K562 (cell line): ENCODE measurements around the gene CBL. TPM values are rescaled to one million over a fixed set of nuclear protein-coding genes. Genes with fewer than 3 reads are reported as not detected.

Experiments used
- ATAC-seq: fragments of 200-7000 bp; cut with Tn5 transposase; 3 replicates; pipeline ENCODE4 v1.9.1; 2020; ENCODE audit warnings: moderate library complexity
- BruUV-seq: library from RNA; stranded (reverse); fragments of 400-500 nt; replicated peaks from 2 replicates; lab custom pipeline; 2021; lab: Mats Ljungman, UMichigan
- CTCF ChIA-PET: fragments of 300-600 bp; formaldehyde crosslinking; extraction: SDS; loops from one replicate; lab custom pipeline; 2021; ENCODE audit warnings: low intra/inter-chr PET ratio; lab: Yijun Ruan, JAX
- POLR2A ChIA-PET: fragments of 300-600, 350-650 bp; sonication (Branson Sonifier 250); formaldehyde crosslinking; extraction: SDS; loops from one replicate; lab custom pipeline; 2021; ENCODE audit warnings: antibody characterized with exemption, inconsistent platforms; lab: Yijun Ruan, JAX
- DNase-seq, 4 experiments: peaks; one replicate each; pipeline versions ENCODE4 v3.0.0 to v3.0.0-alpha.2; 2011 to 2018; ENCODE audit warnings: low spot score in 3 of 4, mixed read lengths in 3 of 4; ENCODE audit errors: extremely low read depth in 1 of 4
- FAIRE-seq: peaks from 2 replicates; lab custom pipeline; 2011; peaks lifted over from hg19 to GRCh38; lab: Jason Lieb, UNC
- H2AFZ ChIP-seq: 2 replicates; pipeline ENCODE4 v1.6.0; 2011; ENCODE audit warnings: low read depth, low read length, control low read depth, inconsistent platforms
- H3K27ac ChIP-seq: fragments of 200-600 bp; 3 replicates; pipeline ENCODE4 v1.8.0; 2011; ENCODE audit warnings: low read depth, mild to moderate bottlenecking, control low read depth, inconsistent platforms, low read length, moderate library complexity, mixed read lengths; ENCODE audit errors: extremely low read depth
- H3K27me3 ChIP-seq, 2 experiments: fragments of 300-600 bp in 1 of 2; 2 replicates in 1 of 2; 3 replicates in 1 of 2; pipeline versions ENCODE4 v1.6.0 to v1.8.0; 2011; ENCODE audit warnings: inconsistent platforms in 2 of 2, low read length in 2 of 2, mild to moderate bottlenecking in 1 of 2, mixed read lengths in 1 of 2, moderate library complexity in 1 of 2; ENCODE audit not compliant: control insufficient read depth in 2 of 2, insufficient read depth in 2 of 2
- H3K36me3 ChIP-seq: fragments of 300-600 bp; 3 replicates; pipeline ENCODE4 v1.8.0; 2011; ENCODE audit warnings: mild to moderate bottlenecking, low read length, inconsistent platforms; ENCODE audit not compliant: control insufficient read depth, insufficient read depth
- H3K4me1 ChIP-seq, 2 experiments: fragments of 200-600 bp in 1 of 2; replicated peaks in 1 of 2; 2 replicates in 1 of 2; 3 replicates in 1 of 2; pipeline versions ENCODE4 v1.5.1 to v1.8.0; 2011; ENCODE audit warnings: inconsistent platforms in 2 of 2, low read length in 2 of 2, mild to moderate bottlenecking in 1 of 2, mixed read lengths in 1 of 2, moderate library complexity in 1 of 2; ENCODE audit not compliant: control insufficient read depth in 2 of 2, insufficient read depth in 2 of 2
- H3K4me2 ChIP-seq: 2 replicates; pipeline ENCODE4 v1.6.1; 2011; ENCODE audit warnings: low read length, control low read depth, inconsistent platforms, mixed read lengths; ENCODE audit not compliant: insufficient read depth
- H3K4me3 ChIP-seq: fragments of 200-600 bp; sonication (generic), shearing (Covaris generic); 2 replicates; pipeline ENCODE4 v1.5.1; 2016; ENCODE audit warnings: control low read depth, inconsistent platforms
- H3K79me2 ChIP-seq: fragments of 200-600 bp; 3 replicates; pipeline ENCODE4 v1.8.0; 2011; ENCODE audit warnings: low read length, inconsistent platforms; ENCODE audit not compliant: control insufficient read depth, insufficient read depth
- H3K9ac ChIP-seq, 2 experiments: 2 replicates each; pipeline versions ENCODE4 v1.6.0 to v1.6.1; 2011; ENCODE audit warnings: low read depth in 2 of 2, low read length in 2 of 2, control low read depth in 1 of 2, inconsistent platforms in 1 of 2, mild to moderate bottlenecking in 1 of 2, mixed read lengths in 1 of 2; ENCODE audit not compliant: insufficient read depth in 1 of 2
- H3K9me1 ChIP-seq: one replicate; pipeline ENCODE4 v1.6.0; 2011; ENCODE audit warnings: inconsistent platforms, mild to moderate bottlenecking, low read length, moderate library complexity; ENCODE audit not compliant: control insufficient read depth, insufficient read depth
- H3K9me3 ChIP-seq: replicated peaks from 2 replicates; pipeline ENCODE4 v1.5.1; 2011; ENCODE audit warnings: low read depth, low read length, inconsistent platforms; ENCODE audit not compliant: control insufficient read depth, insufficient read depth
- H4K20me1 ChIP-seq: replicated peaks from 2 replicates; pipeline ENCODE4 v1.6.1; 2011; ENCODE audit warnings: low read length, inconsistent platforms, mixed read lengths; ENCODE audit not compliant: control insufficient read depth, insufficient read depth
- ARHGAP35 ChIP-seq: fragments of 450-650 bp; IDR thresholded peaks from 2 replicates; pipeline ENCODE4 v1.6.1; 2018; ENCODE audit not compliant: partially characterized antibody
- ARNT ChIP-seq, 2 experiments: fragments of 450-650 bp; IDR thresholded peaks; 2 replicates each; pipeline ENCODE4 v1.6.1; 2016; ENCODE audit warnings: mild to moderate bottlenecking in 1 of 2
- CBFA2T3 ChIP-seq: fragments of 450-650 bp; IDR thresholded peaks from 2 replicates; pipeline ENCODE4 v1.6.1; 2017
- CREM ChIP-seq: IDR thresholded peaks from 2 replicates; pipeline ENCODE4 v1.6.1; 2014; ENCODE audit warnings: antibody characterized with exemption, low read depth
- EZH2 ChIP-seq: IDR thresholded peaks from 2 replicates; pipeline ENCODE4 v1.6.1; 2012; ENCODE audit warnings: low read depth, mild to moderate bottlenecking, inconsistent platforms, low read length, borderline replicate concordance
- HNRNPLL ChIP-seq: fragments of 200-400 bp; formaldehyde crosslinking; IDR thresholded peaks from 2 replicates; pipeline ENCODE4 v1.6.1; 2017; ENCODE audit warnings: low read length, low read depth, mild to moderate bottlenecking; ENCODE audit not compliant: poor library complexity, severe bottlenecking
- SRSF9 ChIP-seq: fragments of 200-400 bp; formaldehyde crosslinking; IDR thresholded peaks from 2 replicates; pipeline ENCODE4 v1.6.1; 2017; ENCODE audit warnings: low read depth, low read length, borderline replicate concordance
- STAT5A ChIP-seq: IDR thresholded peaks from 2 replicates; pipeline ENCODE4 v1.6.1; 2012; ENCODE audit warnings: low read length, inconsistent platforms, borderline replicate concordance
- U2AF1 ChIP-seq: fragments of 200-400 bp; formaldehyde crosslinking; optimal IDR thresholded peaks from 2 replicates; pipeline ENCODE3; 2017; ENCODE audit warnings: mild to moderate bottlenecking, low read depth, low read length, moderate library complexity
- WGBS: fragments of 100-300 bp; shearing (Covaris generic); methylation state at CpG from one replicate; pipeline ENCODE4 v1.1.6; 2016; ENCODE audit warnings: low coverage, mixed read lengths; ENCODE audit not compliant: insufficient coverage; ENCODE audit errors: missing lambda C conversion rate; 5-methylcytosine and 5-hydroxymethylcytosine counted together
- in situ Hi-C: fragments of 300-500 bp; cut with MboI; formaldehyde crosslinking; loops from 4 replicates; pipeline ENCODE4 v1.15.0; 2018; ENCODE audit warnings: inconsistent platforms, mixed read lengths
- intact Hi-C: fragments of 100-400 bp; cut with micrococcal nuclease; formaldehyde crosslinking; loops from 2 replicates; pipeline ENCODE4 v1.14.2; 2022
- polyA plus RNA-seq, 8 experiments: library from polyadenylated mRNA; depleted of rRNA in 4 of 8; stranded (reverse) in 5 of 8; unstranded in 3 of 8; fragments of >200 nt; fragmentation: Nextera tagmentation in 2 of 8; fragmentation: Illumina TruSeq in 1 of 8; extraction: Ambion mirVana in 2 of 8; extraction: Trizol in 1 of 8; gene quantifications; 2 replicates each; pipeline versions ENCODE4 v1.2.1 to v1.2.3, GENCODE V29; 2011 to 2014; ENCODE audit warnings: inconsistent platforms in 1 of 8, missing spikeins in 1 of 8
- total RNA-seq, 7 experiments: library from RNA; depleted of rRNA in 6 of 7; stranded (reverse); fragments of >200 nt in 6 of 7; fragmentation: Illumina TruSeq in 2 of 7; extraction: Trizol in 2 of 7; gene quantifications; 2 replicates each; pipeline versions ENCODE4 v1.2.1 to v1.2.3, GENCODE V29; 2011 to 2021; ENCODE audit warnings: low replicate concordance in 1 of 7
- TF ChIP-seq, protein P1 (sequence below), 3 experiments: IDR thresholded peaks in 2 of 3; conservative IDR thresholded peaks in 1 of 3; 2 replicates each; pipeline ENCODE4 v1.5.1; 2011 to 2012; ENCODE audit warnings: low read length in 3 of 3, mild to moderate bottlenecking in 3 of 3, control low read depth in 2 of 3, improper control_type of control experiment in 1 of 3, inconsistent platforms in 1 of 3, low read depth in 1 of 3, mixed read lengths in 1 of 3, moderate library complexity in 1 of 3; ENCODE audit not compliant: insufficient read depth in 2 of 3
- TF ChIP-seq, protein P2 (sequence below): conservative IDR thresholded peaks from 2 replicates; pipeline ENCODE4 v1.6.1; 2011; ENCODE audit warnings: low read depth, mild to moderate bottlenecking, low read length; ENCODE audit not compliant: control insufficient read depth

The CBL gene
- total and polyA plus RNA-seq, 9 of the 15 experiments (the other 6 are each of a cell fraction or from before 2014, with no cell fraction given) = 3.2 to 24.9 (median 9.9) TPM

DNA sequence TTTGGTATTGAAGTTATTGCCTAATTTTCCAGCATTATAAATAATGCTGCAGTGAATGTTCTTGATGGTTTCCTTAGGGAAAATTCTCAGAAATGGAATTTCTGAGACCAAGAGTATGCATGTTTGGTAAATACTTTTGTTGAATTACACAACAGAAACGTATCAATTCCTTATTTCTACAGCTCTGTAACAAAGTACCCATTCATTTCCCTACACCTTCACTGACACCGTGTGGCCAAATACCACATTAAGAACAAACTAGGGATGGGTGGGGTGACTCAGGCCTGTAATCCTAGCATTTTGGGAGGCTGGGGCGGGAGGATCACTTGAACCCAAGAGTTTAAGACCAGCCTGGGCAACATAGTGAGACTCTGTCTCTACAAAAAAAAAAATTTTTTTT, 89.0 kb downstream of the CBL start (continued):
- TF ChIP-seq, protein P1, sequence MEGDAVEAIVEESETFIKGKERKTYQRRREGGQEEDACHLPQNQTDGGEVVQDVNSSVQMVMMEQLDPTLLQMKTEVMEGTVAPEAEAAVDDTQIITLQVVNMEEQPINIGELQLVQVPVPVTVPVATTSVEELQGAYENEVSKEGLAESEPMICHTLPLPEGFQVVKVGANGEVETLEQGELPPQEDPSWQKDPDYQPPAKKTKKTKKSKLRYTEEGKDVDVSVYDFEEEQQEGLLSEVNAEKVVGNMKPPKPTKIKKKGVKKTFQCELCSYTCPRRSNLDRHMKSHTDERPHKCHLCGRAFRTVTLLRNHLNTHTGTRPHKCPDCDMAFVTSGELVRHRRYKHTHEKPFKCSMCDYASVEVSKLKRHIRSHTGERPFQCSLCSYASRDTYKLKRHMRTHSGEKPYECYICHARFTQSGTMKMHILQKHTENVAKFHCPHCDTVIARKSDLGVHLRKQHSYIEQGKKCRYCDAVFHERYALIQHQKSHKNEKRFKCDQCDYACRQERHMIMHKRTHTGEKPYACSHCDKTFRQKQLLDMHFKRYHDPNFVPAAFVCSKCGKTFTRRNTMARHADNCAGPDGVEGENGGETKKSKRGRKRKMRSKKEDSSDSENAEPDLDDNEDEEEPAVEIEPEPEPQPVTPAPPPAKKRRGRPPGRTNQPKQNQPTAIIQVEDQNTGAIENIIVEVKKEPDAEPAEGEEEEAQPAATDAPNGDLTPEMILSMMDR (IDR thresholded peaks at IDR 0.05 in 2 of 3, conservative IDR thresholded peaks at IDR 0.05 in 1 of 3; ENCODE audit: insufficient read depth in 2 of 3, low read depth in 1 of 3, low read length in 3 of 3) = peak in 1 of 3 experiments; percentile 29; a peak in 2 of 6 replicates
- TF ChIP-seq U2AF1 = no peak

DNA sequence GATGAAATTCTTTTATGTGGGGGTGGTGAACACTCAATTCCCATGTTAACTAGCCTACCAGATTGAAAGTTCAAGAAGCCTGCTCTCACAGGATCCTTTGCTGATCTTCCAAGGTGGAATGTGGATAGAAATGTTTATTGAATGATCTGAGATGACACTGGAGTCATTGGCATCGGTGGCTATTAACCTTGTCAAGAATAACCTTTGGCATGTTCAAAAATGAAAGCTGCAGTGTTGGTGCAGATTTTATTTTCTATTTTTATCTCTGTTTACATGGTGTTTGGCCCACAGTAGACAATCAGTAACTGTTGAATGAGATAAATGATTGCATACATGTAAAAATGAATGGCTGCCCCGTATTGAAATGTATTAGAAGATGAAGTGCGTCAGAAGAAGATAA, 91.8 kb downstream of the CBL start:
- Histone ChIP-seq H3K4me1 (no peaks in the 10 kb centered on the region), H2AFZ (no peak overlapping the region), H3K9me3 (no peaks in the 10 kb centered on the region), H3K9me1 (no peaks in the 10 kb centered on the region), H3K36me3 (peaks cover 62% of the 10 kb centered on the region; the same call in 2 of the 3 replicates)
- ChIA-PET CTCF (no interaction called here), POLR2A (interaction anchor here (0.6 kb wide), 1 partner anchor 17 kb away, joined by 3 read pairs; no protein-coding TSS in a partner anchor)
- intact Hi-C loops = no loop called here
- ATAC-seq = no peak
- WGBS = 70% methylated on average over 3 of the region's 3 CpGs
- no peak for FAIRE-seq
- no TSS peak for BruUV-seq
- DNase-seq = no peak
- no peak for TF ChIP-seq HNRNPLL
- TF ChIP-seq CBFA2T3 = no peak
- TF ChIP-seq, protein P2, sequence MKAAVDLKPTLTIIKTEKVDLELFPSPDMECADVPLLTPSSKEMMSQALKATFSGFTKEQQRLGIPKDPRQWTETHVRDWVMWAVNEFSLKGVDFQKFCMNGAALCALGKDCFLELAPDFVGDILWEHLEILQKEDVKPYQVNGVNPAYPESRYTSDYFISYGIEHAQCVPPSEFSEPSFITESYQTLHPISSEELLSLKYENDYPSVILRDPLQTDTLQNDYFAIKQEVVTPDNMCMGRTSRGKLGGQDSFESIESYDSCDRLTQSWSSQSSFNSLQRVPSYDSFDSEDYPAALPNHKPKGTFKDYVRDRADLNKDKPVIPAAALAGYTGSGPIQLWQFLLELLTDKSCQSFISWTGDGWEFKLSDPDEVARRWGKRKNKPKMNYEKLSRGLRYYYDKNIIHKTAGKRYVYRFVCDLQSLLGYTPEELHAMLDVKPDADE = no peak
- TF ChIP-seq EZH2 = no peak
- TF ChIP-seq STAT5A = no peak
- TF ChIP-seq SRSF9 = no peak
- TF ChIP-seq CREM = no peak
- no peak for TF ChIP-seq ARHGAP35
- TF ChIP-seq ARNT (IDR thresholded peaks at IDR 0.05) = no peak
- TF ChIP-seq, all 486 proteins: peak for 0
- H3K9ac ChIP-seq = no peak overlapping the region
- H4K20me1 ChIP-seq = no peaks in the 10 kb centered on the region
- in situ Hi-C loops = no loop called here
- no peak overlapping the region for H3K4me2 ChIP-seq
- H3K79me2 ChIP-seq = no peaks in the 10 kb centered on the region
- H3K27me3 ChIP-seq = no peaks in the 10 kb centered on the region
- H3K4me3 ChIP-seq = no peak overlapping the region
- H3K27ac ChIP-seq = no peak overlapping the region
